ENCODE results near the gene ABHD16A. TPM values are rescaled to one million over a fixed set of nuclear protein-coding genes. Genes with fewer than 3 reads are reported as not detected.
A peak's percentile ranks its signal among the peaks of the same experiment; 100 is the strongest.

ABHD16A gene
- total RNA-seq, 4 donors from 2014 or later: 37.1 to 62.1 (median 49.9) TPM

- no peak for DNase-seq (ENCODE audit: low spot score in 2 of 2)
- peaks cover 0 to 74% (median 43%) of the 10 kb centered on the region in 4 donors for H3K4me1 ChIP-seq
- peaks cover 0 to 44% (median under 1%) of the 10 kb centered on the region in 3 donors for H3K36me3 ChIP-seq
- no peak overlapping the region for H3K4me3 ChIP-seq
- H3K9me3 ChIP-seq: no peaks in the 10 kb centered on the region
- 81 to 88% methylated on average over 12 of the region's 12 CpGs for whole genome bisulfite sequencing, 2 donors
- H3K27ac ChIP-seq: peak overlapping the region in 2 of 4 donors; percentile 2 to 91
- H3K27me3 ChIP-seq: no peaks in the 10 kb centered on the region
- TF ChIP-seq CTCF (IDR thresholded peaks at IDR 0.05): no peak
Observed at GRCh38 chr6:31662124-31662723, 40.9 kb downstream of the ABHD16A start.

- TF ChIP-seq EP300 (IDR thresholded peaks at IDR 0.05) (no peak), CTCF (IDR thresholded peaks at IDR 0.05) (no peak), POLR2A (IDR thresholded peaks at IDR 0.05) (no peak)
- WGBS, 2 donors: 77 to 79% methylated on average over 12 of the region's 12 CpGs
- Histone ChIP-seq H3K27ac (peak overlapping the region; percentile 73 to 91 (median 85)), H3K4me3 (peak overlapping the region in 3 of 4 donors; percentile 67 to 81 (median 80)), H3K36me3 (peaks cover 0 to 46% (median 0%) of the 10 kb centered on the region in 3 donors), H3K27me3 (no peaks in the 10 kb centered on the region), H3K9me3 (no peaks in the 10 kb centered on the region), H3K4me1 (peaks cover 0 to 69% (median 38%) of the 10 kb centered on the region in 4 donors)
- no peak for DNase-seq (ENCODE audit: low spot score in 2 of 2)
Observed at GRCh38 chr6:31661262-31662123, 41.6 kb downstream of the ABHD16A start.

GRCh38 chr6:31660381-31661261 is 42.5 kb downstream of the ABHD16A start, which contains the start of gene C6orf47:
C6orf47 (minus strand) TSS chr6:31660778; CDS start chr6:31659947, 831 bp downstream.
- peak; percentile 75 for DNase-seq (ENCODE audit: low spot score in 2 of 2)
- 1 to 4% methylated on average over 18 to 35 of the region's 52 CpGs for WGBS, 2 donors
- Histone ChIP-seq H3K9me3 (no peaks in the 10 kb centered on the region), H3K4me3 (peak within 1 kb of the TSS; percentile 52 to 81 (median 74)), H3K27me3 (no peaks in the 10 kb centered on the region), H3K36me3 (peaks cover 0 to 54% (median 0%) of the 10 kb centered on the region in 3 donors), H3K27ac (peak within 1 kb of the TSS; percentile 73 to 91 (median 85)), H3K4me1 (peaks cover 0 to 67% (median 36%) of the 10 kb centered on the region in 4 donors)
- TF ChIP-seq CTCF (IDR thresholded peaks at IDR 0.05) (peak in 1 of 5 experiments; percentile 14), EP300 (IDR thresholded peaks at IDR 0.05) (peak in 1 of 2 donors; percentile 79), POLR2A (IDR thresholded peaks at IDR 0.05) (peak in 1 of 2 donors; percentile 72)

GRCh38 chr6:31659649-31660380 is 43.3 kb downstream of the ABHD16A start:
- H3K27me3 ChIP-seq: no peaks in the 10 kb centered on the region
- peak overlapping the region; percentile 73 to 91 (median 85) for H3K27ac ChIP-seq
- H3K4me1 ChIP-seq: peaks cover 0 to 67% (median 36%) of the 10 kb centered on the region in 4 donors
- H3K36me3 ChIP-seq: peaks cover 0 to 56% (median 0%) of the 10 kb centered on the region in 3 donors
- no peak for DNase-seq (ENCODE audit: low spot score in 2 of 2)
- no peaks in the 10 kb centered on the region for H3K9me3 ChIP-seq
- WGBS, 2 donors: 13 to 20% methylated on average over 10 to 11 of the region's 13 CpGs
- H3K4me3 ChIP-seq: peak overlapping the region; percentile 52 to 81 (median 74)
- TF ChIP-seq EP300 (IDR thresholded peaks at IDR 0.05) (no peak), CTCF (IDR thresholded peaks at IDR 0.05) (no peak), POLR2A (IDR thresholded peaks at IDR 0.05) (no peak)

All from tibial nerve (tissue), 4 donors.